ENCODE measurements around the gene TPRN. TPM values are rescaled to one million over a fixed set of nuclear protein-coding genes. Genes with fewer than 3 reads are reported as not detected.

TPRN gene
- total and polyA plus RNA-seq, 2 donors (not counting 1 experiment from before 2014, with no cell fraction given), result 1.6 to 5.8 TPM

GRCh38 chr9:137145731-137146526, 54.6 kb downstream of the TPRN start:
- Histone ChIP-seq H3K36me3 (ENCODE audit: control insufficient read depth, insufficient read depth, low read length) (no peaks in the 10 kb centered on the region), H3K9ac (ENCODE audit: insufficient read depth, low read length) (no peak overlapping the region), H3K9me3 (ENCODE audit: control insufficient read depth, insufficient read depth, low read depth, low read length) (no peaks in the 10 kb centered on the region), H2AFZ (ENCODE audit: low read length) (no peak overlapping the region), H3K4me2 (ENCODE audit: extremely low read depth, insufficient read depth, low read length) (no peak overlapping the region), H3K27ac (ENCODE audit: insufficient read depth, low read length) (no peak overlapping the region), H3K4me1 (ENCODE audit: control insufficient read depth, extremely low read depth, insufficient read depth, low read length) (no peaks in the 10 kb centered on the region), H3K4me3 (replicated peaks in 1 of 4; ENCODE audit: control extremely low read depth in 1 of 4, insufficient read depth in 1 of 4, low read depth in 3 of 4, low read length in 4 of 4) (no peak overlapping the region), H3K79me2 (ENCODE audit: control insufficient read depth, insufficient read depth, low read length) (no peaks in the 10 kb centered on the region), H4K20me1 (ENCODE audit: control insufficient read depth, extremely low read depth, insufficient read depth, low read length) (no peaks in the 10 kb centered on the region), H3K27me3 (ENCODE audit: control insufficient read depth, insufficient read depth, low read length) (peaks cover 7% of the 10 kb centered on the region)
- no peak for TF ChIP-seq CTCF (conservative IDR thresholded peaks at IDR 0.05 in 1 of 2, IDR thresholded peaks at IDR 0.05 in 1 of 2; ENCODE audit: low read depth in 1 of 2, low read length in 2 of 2)
- TF ChIP-seq EZH2 (IDR thresholded peaks at IDR 0.05; ENCODE audit: low read length, missing control alignments), result no peak
- DNase-seq (ENCODE audit: low read depth in 2 of 2), result no peak

- no peaks in the 10 kb centered on the region for H4K20me1 ChIP-seq (ENCODE audit: control insufficient read depth, extremely low read depth, insufficient read depth, low read length)
- no peak overlapping the region for H3K4me2 ChIP-seq (ENCODE audit: extremely low read depth, insufficient read depth, low read length)
- H3K27ac ChIP-seq (ENCODE audit: insufficient read depth, low read length), result no peak overlapping the region
- H3K27me3 ChIP-seq (ENCODE audit: control insufficient read depth, insufficient read depth, low read length), result peaks cover 22% of the 10 kb centered on the region
- H3K79me2 ChIP-seq (ENCODE audit: control insufficient read depth, insufficient read depth, low read length), result no peaks in the 10 kb centered on the region
- H3K4me3 ChIP-seq (replicated peaks in 1 of 4; ENCODE audit: control extremely low read depth in 1 of 4, insufficient read depth in 1 of 4, low read depth in 3 of 4, low read length in 4 of 4), result no peak overlapping the region
- no peaks in the 10 kb centered on the region for H3K4me1 ChIP-seq (ENCODE audit: control insufficient read depth, extremely low read depth, insufficient read depth, low read length)
- TF ChIP-seq CTCF (conservative IDR thresholded peaks at IDR 0.05 in 1 of 2, IDR thresholded peaks at IDR 0.05 in 1 of 2; ENCODE audit: low read depth in 1 of 2, low read length in 2 of 2) (no peak), EZH2 (IDR thresholded peaks at IDR 0.05; ENCODE audit: low read length, missing control alignments) (no peak)
- H3K36me3 ChIP-seq (ENCODE audit: control insufficient read depth, insufficient read depth, low read length), result no peaks in the 10 kb centered on the region
- DNase-seq (ENCODE audit: low read depth in 2 of 2), result no peak
- H3K9me3 ChIP-seq (ENCODE audit: control insufficient read depth, insufficient read depth, low read depth, low read length), result no peaks in the 10 kb centered on the region
- no peak overlapping the region for H3K9ac ChIP-seq (ENCODE audit: insufficient read depth, low read length)
- H2AFZ ChIP-seq (ENCODE audit: low read length), result no peak overlapping the region
Observed at GRCh38 chr9:137143459-137143858, 57.1 kb downstream of the TPRN start.

GRCh38 chr9:137141976-137142936, 58.3 kb downstream of the TPRN start:
- no peak overlapping the region for H2AFZ ChIP-seq (ENCODE audit: low read length)
- H3K36me3 ChIP-seq (ENCODE audit: control insufficient read depth, insufficient read depth, low read length), result no peaks in the 10 kb centered on the region
- H4K20me1 ChIP-seq (ENCODE audit: control insufficient read depth, extremely low read depth, insufficient read depth, low read length), result no peaks in the 10 kb centered on the region
- TF ChIP-seq EZH2 (IDR thresholded peaks at IDR 0.05; ENCODE audit: low read length, missing control alignments), result no peak
- no peak for TF ChIP-seq CTCF (conservative IDR thresholded peaks at IDR 0.05 in 1 of 2, IDR thresholded peaks at IDR 0.05 in 1 of 2; ENCODE audit: low read depth in 1 of 2, low read length in 2 of 2)
- peaks cover 27% of the 10 kb centered on the region for H3K27me3 ChIP-seq (ENCODE audit: control insufficient read depth, insufficient read depth, low read length)
- H3K4me1 ChIP-seq (ENCODE audit: control insufficient read depth, extremely low read depth, insufficient read depth, low read length), result no peaks in the 10 kb centered on the region
- no peak overlapping the region for H3K27ac ChIP-seq (ENCODE audit: insufficient read depth, low read length)
- no peak overlapping the region for H3K9ac ChIP-seq (ENCODE audit: insufficient read depth, low read length)
- H3K4me3 ChIP-seq (replicated peaks in 1 of 4; ENCODE audit: control extremely low read depth in 1 of 4, insufficient read depth in 1 of 4, low read depth in 3 of 4, low read length in 4 of 4), result no peak overlapping the region
- DNase-seq (ENCODE audit: low read depth in 2 of 2), result no peak
- H3K79me2 ChIP-seq (ENCODE audit: control insufficient read depth, insufficient read depth, low read length), result no peaks in the 10 kb centered on the region
- H3K4me2 ChIP-seq (ENCODE audit: extremely low read depth, insufficient read depth, low read length), result no peak overlapping the region
- no peaks in the 10 kb centered on the region for H3K9me3 ChIP-seq (ENCODE audit: control insufficient read depth, insufficient read depth, low read depth, low read length)
